Measurements from ENCODE around the gene VPS8. TPM values are rescaled to one million over a fixed set of nuclear protein-coding genes. Genes with fewer than 3 reads are reported as not detected.

The VPS8 gene
- total and polyA plus RNA-seq, 2 donors (not counting 1 experiment from before 2014, with no cell fraction given), result 24.9 to 99.4 TPM

DNA sequence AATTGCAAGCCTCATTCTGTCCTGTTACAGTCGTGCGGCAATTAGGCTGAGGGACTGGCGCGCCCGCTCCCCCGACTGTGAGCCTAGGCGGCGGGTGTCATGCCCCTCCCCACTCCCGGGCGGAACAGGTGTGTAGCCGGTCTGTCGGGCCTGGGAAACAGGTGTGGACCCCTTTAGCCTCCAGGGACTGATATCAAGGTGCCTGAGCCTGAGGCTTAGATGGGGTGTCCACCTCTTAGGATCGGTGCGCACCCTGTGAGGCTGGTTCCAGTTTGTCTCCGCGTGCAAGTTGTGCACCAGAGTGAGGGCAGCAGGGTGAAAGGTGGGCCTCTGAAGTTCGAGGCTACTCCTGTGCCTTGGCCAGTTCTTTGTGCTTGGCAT is 686 bp downstream of the VPS8 start:
- H3K27ac ChIP-seq (ENCODE audit: insufficient read depth, low read length), result peak overlapping the region; percentile 72
- H3K4me2 ChIP-seq (ENCODE audit: extremely low read depth, insufficient read depth, low read length), result peak overlapping the region; percentile 98
- peak overlapping the region; percentile 76 for H3K9ac ChIP-seq (ENCODE audit: insufficient read depth, low read length)
- no peak for TF ChIP-seq EZH2 (IDR thresholded peaks at IDR 0.05; ENCODE audit: low read length, missing control alignments)
- TF ChIP-seq, protein P1, sequence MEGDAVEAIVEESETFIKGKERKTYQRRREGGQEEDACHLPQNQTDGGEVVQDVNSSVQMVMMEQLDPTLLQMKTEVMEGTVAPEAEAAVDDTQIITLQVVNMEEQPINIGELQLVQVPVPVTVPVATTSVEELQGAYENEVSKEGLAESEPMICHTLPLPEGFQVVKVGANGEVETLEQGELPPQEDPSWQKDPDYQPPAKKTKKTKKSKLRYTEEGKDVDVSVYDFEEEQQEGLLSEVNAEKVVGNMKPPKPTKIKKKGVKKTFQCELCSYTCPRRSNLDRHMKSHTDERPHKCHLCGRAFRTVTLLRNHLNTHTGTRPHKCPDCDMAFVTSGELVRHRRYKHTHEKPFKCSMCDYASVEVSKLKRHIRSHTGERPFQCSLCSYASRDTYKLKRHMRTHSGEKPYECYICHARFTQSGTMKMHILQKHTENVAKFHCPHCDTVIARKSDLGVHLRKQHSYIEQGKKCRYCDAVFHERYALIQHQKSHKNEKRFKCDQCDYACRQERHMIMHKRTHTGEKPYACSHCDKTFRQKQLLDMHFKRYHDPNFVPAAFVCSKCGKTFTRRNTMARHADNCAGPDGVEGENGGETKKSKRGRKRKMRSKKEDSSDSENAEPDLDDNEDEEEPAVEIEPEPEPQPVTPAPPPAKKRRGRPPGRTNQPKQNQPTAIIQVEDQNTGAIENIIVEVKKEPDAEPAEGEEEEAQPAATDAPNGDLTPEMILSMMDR (conservative IDR thresholded peaks at IDR 0.05 in 1 of 2, IDR thresholded peaks at IDR 0.05 in 1 of 2; ENCODE audit: low read depth in 1 of 2, low read length in 2 of 2), result no peak
- peak overlapping the region; percentile 92 for H2AFZ ChIP-seq (ENCODE audit: low read length)
- peaks cover 7% of the 10 kb centered on the region for H3K4me1 ChIP-seq (ENCODE audit: control insufficient read depth, extremely low read depth, insufficient read depth, low read length)
- peak overlapping the region; percentile 88 to 95 (median 92) for H3K4me3 ChIP-seq (replicated peaks in 1 of 4; ENCODE audit: control extremely low read depth in 1 of 4, insufficient read depth in 1 of 4, low read depth in 3 of 4, low read length in 4 of 4)
- H4K20me1 ChIP-seq (ENCODE audit: control insufficient read depth, extremely low read depth, insufficient read depth, low read length), result no peaks in the 10 kb centered on the region
- no peak for DNase-seq (ENCODE audit: low read depth in 2 of 2)
- H3K79me2 ChIP-seq (ENCODE audit: control insufficient read depth, insufficient read depth, low read length), result peaks cover 13% of the 10 kb centered on the region
- H3K9me3 ChIP-seq (ENCODE audit: control insufficient read depth, insufficient read depth, low read depth, low read length), result no peaks in the 10 kb centered on the region
- peaks cover 2% of the 10 kb centered on the region for H3K36me3 ChIP-seq (ENCODE audit: control insufficient read depth, insufficient read depth, low read length)
- H3K27me3 ChIP-seq (ENCODE audit: control insufficient read depth, insufficient read depth, low read length), result no peaks in the 10 kb centered on the region

DNA sequence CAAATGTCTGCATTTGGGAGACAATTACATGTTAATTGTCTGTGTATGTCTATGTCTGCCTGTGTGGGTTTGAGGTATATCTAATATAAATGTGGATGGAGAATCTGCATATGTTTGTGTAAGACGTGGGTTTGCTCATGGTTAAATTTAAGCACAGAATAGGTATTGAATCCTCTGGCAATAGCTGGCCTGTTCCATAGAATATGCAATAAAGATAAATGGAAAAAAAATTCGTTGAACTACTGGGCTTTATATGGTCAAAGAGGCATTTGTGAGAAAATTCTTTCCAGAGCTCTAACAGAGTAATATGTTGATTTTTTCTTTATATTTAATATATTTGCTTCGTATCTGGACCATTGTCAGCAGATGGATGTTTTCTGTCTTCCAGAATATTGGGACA is 1.4 kb downstream of the VPS8 start:
- Histone ChIP-seq H4K20me1 (ENCODE audit: control insufficient read depth, extremely low read depth, insufficient read depth, low read length) (no peaks in the 10 kb centered on the region), H3K27ac (ENCODE audit: insufficient read depth, low read length) (no peak overlapping the region), H3K4me2 (ENCODE audit: extremely low read depth, insufficient read depth, low read length) (peak overlapping the region; percentile 98), H3K79me2 (ENCODE audit: control insufficient read depth, insufficient read depth, low read length) (peaks cover 13% of the 10 kb centered on the region), H3K4me1 (ENCODE audit: control insufficient read depth, extremely low read depth, insufficient read depth, low read length) (peaks cover 7% of the 10 kb centered on the region), H3K36me3 (ENCODE audit: control insufficient read depth, insufficient read depth, low read length) (peaks cover 2% of the 10 kb centered on the region), H3K27me3 (ENCODE audit: control insufficient read depth, insufficient read depth, low read length) (no peaks in the 10 kb centered on the region), H2AFZ (ENCODE audit: low read length) (no peak overlapping the region), H3K4me3 (replicated peaks in 1 of 4; ENCODE audit: control extremely low read depth in 1 of 4, insufficient read depth in 1 of 4, low read depth in 3 of 4, low read length in 4 of 4) (peak overlapping the region; percentile 88 to 95 (median 92)), H3K9me3 (ENCODE audit: control insufficient read depth, insufficient read depth, low read depth, low read length) (no peaks in the 10 kb centered on the region), H3K9ac (ENCODE audit: insufficient read depth, low read length) (no peak overlapping the region)
- no peak for TF ChIP-seq EZH2 (IDR thresholded peaks at IDR 0.05; ENCODE audit: low read length, missing control alignments)
- TF ChIP-seq, protein P1 (conservative IDR thresholded peaks at IDR 0.05 in 1 of 2, IDR thresholded peaks at IDR 0.05 in 1 of 2; ENCODE audit: low read depth in 1 of 2, low read length in 2 of 2), result no peak
- no peak for DNase-seq (ENCODE audit: low read depth in 2 of 2)

DNA sequence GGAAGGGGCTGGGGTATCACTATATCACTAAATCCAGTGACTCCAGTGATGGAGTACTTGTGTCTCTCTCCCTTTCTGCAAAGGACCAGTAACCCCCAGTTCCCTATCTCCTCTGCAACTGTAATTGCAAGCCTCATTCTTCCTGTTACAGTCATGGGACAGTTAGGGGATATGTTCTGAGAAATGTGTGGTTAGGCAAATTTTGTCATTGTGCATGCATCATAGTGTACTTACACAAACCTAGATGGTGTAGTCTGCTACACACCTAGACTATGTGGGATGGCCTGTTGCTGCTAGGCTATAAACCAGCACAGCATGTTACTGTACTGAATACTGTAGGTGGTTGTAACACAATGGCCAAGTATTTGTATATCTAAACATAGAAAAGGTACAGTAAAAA is 2.2 kb downstream of the VPS8 start:
- DNase-seq (ENCODE audit: low read depth in 2 of 2), result no peak
- Histone ChIP-seq H3K4me2 (ENCODE audit: extremely low read depth, insufficient read depth, low read length) (no peak overlapping the region), H3K9me3 (ENCODE audit: control insufficient read depth, insufficient read depth, low read depth, low read length) (no peaks in the 10 kb centered on the region), H4K20me1 (ENCODE audit: control insufficient read depth, extremely low read depth, insufficient read depth, low read length) (no peaks in the 10 kb centered on the region), H3K79me2 (ENCODE audit: control insufficient read depth, insufficient read depth, low read length) (peaks cover 13% of the 10 kb centered on the region), H3K27me3 (ENCODE audit: control insufficient read depth, insufficient read depth, low read length) (no peaks in the 10 kb centered on the region), H3K27ac (ENCODE audit: insufficient read depth, low read length) (no peak overlapping the region), H3K4me1 (ENCODE audit: control insufficient read depth, extremely low read depth, insufficient read depth, low read length) (peaks cover 7% of the 10 kb centered on the region), H3K9ac (ENCODE audit: insufficient read depth, low read length) (no peak overlapping the region), H3K4me3 (replicated peaks in 1 of 4; ENCODE audit: control extremely low read depth in 1 of 4, insufficient read depth in 1 of 4, low read depth in 3 of 4, low read length in 4 of 4) (no peak overlapping the region), H3K36me3 (ENCODE audit: control insufficient read depth, insufficient read depth, low read length) (peaks cover 2% of the 10 kb centered on the region), H2AFZ (ENCODE audit: low read length) (no peak overlapping the region)
- TF ChIP-seq, protein P1 (conservative IDR thresholded peaks at IDR 0.05 in 1 of 2, IDR thresholded peaks at IDR 0.05 in 1 of 2; ENCODE audit: low read depth in 1 of 2, low read length in 2 of 2), result no peak
- no peak for TF ChIP-seq EZH2 (IDR thresholded peaks at IDR 0.05; ENCODE audit: low read length, missing control alignments)
